ENCODE data around the gene TTC1. TPM values are rescaled to one million over a fixed set of nuclear protein-coding genes. Genes with fewer than 3 reads are reported as not detected.
"Not testable (repeated sequence)": the region's sequence is repeated elsewhere in the genome, so short reads cannot be mapped to it uniquely, and the experiment has no call there.

The TTC1 gene
- total RNA-seq, 1 donor from 2014 or later: 114 TPM

GRCh38 chr5:160069120-160069519, 60.2 kb downstream of the TTC1 start:
- ATAC-seq; DNase-seq (ENCODE audit: missing footprints); intact Hi-C loops (cut with DNase I): not testable (repeated sequence)

DNA sequence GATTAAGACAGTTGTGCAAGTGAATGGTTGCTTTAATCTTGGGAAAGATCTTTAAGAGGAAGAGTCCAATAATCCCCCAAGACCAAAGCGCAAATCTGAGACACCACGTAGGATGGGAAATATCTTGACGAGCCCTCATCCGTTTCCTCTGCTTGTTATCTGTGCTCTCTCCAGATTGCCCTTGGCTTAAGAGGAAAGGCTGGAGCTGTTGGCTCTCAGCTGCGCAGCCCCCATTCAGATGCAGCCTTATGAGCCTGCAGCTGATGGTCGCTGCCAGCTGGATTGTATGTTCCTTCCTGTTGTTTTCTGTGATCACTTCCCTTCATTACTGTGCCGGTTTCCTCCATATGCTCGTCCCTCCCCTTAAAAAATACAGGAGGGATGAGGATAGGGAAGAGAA, 62.6 kb downstream of the TTC1 start:
- no peak for DNase-seq (ENCODE audit: missing footprints)
- peak; percentile 71 for ATAC-seq
- intact Hi-C loops (cut with DNase I): no loop called here

- intact Hi-C loops (cut with DNase I): no loop called here
- DNase-seq (ENCODE audit: missing footprints): no peak
- no peak for ATAC-seq
Measured at GRCh38 chr5:160071916-160072315, 63.0 kb downstream of the TTC1 start.

DNA sequence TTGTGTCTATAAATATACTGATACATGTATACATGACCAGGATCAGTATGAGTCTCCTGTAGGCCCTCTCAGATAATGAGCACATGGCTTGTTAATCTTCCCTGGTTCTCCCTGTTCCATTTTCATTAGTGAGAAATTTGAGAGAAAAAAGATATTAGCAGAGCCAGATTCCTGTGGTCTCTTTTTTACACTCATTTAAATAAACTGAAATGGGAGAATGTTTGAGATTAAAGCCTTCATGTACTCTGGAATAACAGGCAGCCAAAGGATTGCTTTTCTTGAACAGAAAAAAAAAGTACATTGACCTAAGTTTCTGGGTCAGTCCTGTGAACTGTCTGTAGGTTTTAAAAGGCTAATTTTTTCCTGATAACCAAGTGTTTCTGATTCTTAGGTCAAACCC, 66.1 kb downstream of the TTC1 start:
- DNase-seq (ENCODE audit: missing footprints) (no peak), ATAC-seq (no peak)
- intact Hi-C loops (cut with DNase I): no loop called here

GRCh38 chr5:160076997-160077396, 68.1 kb downstream of the TTC1 start:
- intact Hi-C loops (cut with DNase I): no loop called here
- DNase-seq (ENCODE audit: missing footprints) (no peak), ATAC-seq (no peak)

DNA sequence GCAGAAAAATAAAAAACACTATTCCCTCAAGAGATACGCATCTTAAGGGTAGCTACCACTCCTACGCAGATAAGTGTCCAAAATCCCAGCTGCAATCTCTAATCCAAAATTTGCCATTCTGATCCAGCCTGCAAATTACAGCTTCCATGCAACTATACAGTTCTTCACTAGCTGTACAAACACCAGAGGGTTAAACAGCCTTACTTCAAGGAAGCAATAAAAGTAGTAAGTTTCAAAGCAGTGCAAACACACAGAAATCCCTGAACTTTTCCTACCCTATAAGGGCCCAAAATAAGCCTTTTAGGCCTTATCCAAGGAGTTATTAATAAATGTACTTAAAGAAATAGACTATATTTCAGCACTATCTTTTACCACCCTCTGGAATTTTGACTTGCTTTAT, 70.8 kb downstream of the TTC1 start:
- no peak for ATAC-seq
- no peak for DNase-seq (ENCODE audit: missing footprints)
- intact Hi-C loops (cut with DNase I): no loop called here

DNA sequence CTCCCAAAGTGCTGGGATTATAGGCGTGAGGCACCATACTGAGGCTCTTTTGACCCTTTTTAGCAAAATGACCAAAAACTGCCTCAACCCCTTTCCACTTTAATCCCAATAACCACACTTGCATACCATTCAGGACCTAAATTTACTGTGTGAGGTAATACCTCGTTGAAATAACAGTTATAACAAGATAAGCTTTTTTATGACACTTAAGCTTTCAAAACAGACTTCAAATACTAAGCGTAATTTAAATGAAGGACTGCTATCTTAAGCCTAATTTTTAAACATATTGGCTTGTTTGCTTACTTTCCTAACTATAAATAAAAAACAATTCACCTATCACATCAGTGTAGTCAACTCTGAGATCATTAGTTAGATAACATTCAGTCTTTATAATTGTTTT, 72.6 kb downstream of the TTC1 start:
- DNase-seq (ENCODE audit: missing footprints) (no peak), ATAC-seq (no peak)
- intact Hi-C loops (cut with DNase I): no loop called here

DNA sequence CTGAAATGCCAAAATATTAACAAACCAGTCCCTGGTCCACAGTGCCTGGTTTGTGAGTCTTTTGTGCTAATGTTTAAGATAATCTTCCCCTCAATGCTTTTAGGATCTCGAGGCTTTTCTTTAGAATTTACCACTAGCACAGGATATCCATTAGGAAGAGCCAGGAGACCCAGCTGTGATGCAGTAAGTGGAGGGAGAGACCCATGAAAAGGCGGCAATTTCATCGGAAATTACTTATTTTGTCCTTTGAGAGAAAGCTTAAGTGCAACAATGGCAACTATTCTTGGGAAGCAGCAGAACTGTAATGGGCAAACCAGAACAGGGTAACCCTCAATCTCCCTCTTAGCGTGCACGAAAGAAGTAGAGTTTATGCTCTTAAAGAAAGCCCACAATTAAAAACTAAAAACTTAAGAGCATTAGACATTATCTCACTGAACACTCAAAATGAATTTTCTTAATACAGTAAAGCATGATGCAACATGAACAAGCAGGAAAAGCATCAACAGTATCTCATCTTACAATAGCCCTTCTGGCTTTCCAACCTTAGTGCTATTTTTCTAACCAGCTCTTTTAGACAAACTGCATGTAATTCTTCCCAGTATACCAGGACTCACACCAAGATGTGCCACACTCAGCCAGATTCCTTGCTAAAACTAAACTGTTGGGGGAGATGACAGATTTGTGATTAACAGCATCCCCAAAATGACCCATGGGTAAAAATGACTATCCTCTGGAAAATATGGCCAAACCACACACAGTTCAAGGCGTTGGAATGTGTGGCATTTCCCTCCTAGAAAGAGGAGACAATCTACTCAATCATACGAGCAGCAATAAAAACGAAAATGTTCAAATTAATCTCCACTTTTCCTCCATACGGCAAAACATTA, 73.9 kb downstream of the TTC1 start:
- ATAC-seq (no peak), DNase-seq (ENCODE audit: missing footprints) (no peak)
- intact Hi-C loops (cut with DNase I): no loop called here

GRCh38 chr5:160083501-160083900, 74.6 kb downstream of the TTC1 start:
- intact Hi-C loops (cut with DNase I): no loop called here
- DNase-seq (ENCODE audit: missing footprints) (no peak), ATAC-seq (no peak)

- no peak for ATAC-seq
- intact Hi-C loops (cut with DNase I): no loop called here
- no peak for DNase-seq (ENCODE audit: missing footprints)
Measured at GRCh38 chr5:160084144-160084543, 75.2 kb downstream of the TTC1 start.

DNA sequence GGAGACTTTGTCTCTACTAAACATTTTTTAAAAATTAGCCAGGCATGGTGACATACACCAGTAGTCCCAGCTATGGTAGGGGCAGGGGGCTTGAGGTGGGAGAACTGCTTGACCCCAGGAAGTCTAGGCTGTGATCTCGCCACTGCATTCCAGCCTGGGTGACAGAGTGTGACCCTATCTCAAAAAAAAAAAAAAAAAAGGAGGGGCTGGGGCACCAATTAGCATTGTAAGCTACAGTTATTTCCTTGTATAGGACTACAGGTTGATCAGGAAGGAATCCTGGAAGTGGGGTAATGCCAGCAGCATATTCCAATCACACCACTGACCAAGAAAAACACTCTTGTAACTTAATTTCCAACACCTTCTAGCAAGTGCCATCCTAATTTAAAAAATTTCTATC, 78.3 kb downstream of the TTC1 start:
- DNase-seq (ENCODE audit: missing footprints) (no peak), ATAC-seq (no peak)
- intact Hi-C loops (cut with DNase I): no loop called here

- intact Hi-C loops (cut with DNase I): no loop called here
- no peak for ATAC-seq
Measured at GRCh38 chr5:160088805-160089204, 79.9 kb downstream of the TTC1 start.

DNA sequence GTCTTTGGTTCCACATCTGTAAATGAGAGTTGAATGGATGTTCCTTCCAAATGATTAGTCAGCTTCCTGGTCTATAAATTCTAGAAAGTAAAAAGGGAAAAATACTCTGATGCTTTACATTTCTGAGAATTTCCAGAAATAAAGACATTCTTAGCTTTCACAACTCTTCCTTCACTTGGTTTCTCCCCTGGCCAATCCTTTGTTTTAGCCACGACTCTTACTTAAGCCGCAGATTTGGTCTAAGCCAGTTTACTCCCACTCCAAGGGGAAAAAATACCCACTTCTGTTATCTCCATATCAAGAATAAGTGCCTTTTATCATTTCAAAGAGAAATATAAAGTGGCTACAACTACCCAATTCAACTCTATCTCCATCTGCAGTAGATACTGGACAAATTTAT, 80.6 kb downstream of the TTC1 start:
- intact Hi-C loops (cut with DNase I): no loop called here
- no peak for ATAC-seq

More at GRCh38 chr5:160088805-160089204, 79.9 kb downstream of the TTC1 start:
- no peak for DNase-seq (ENCODE audit: missing footprints)

GRCh38 chr5:160090059-160090458, 81.1 kb downstream of the TTC1 start:
- ATAC-seq: no peak
- intact Hi-C loops (cut with DNase I): no loop called here
- DNase-seq (ENCODE audit: missing footprints): no peak

More for the DNA sequence above, 80.6 kb downstream of the TTC1 start:
- DNase-seq (ENCODE audit: missing footprints): no peak

DNA sequence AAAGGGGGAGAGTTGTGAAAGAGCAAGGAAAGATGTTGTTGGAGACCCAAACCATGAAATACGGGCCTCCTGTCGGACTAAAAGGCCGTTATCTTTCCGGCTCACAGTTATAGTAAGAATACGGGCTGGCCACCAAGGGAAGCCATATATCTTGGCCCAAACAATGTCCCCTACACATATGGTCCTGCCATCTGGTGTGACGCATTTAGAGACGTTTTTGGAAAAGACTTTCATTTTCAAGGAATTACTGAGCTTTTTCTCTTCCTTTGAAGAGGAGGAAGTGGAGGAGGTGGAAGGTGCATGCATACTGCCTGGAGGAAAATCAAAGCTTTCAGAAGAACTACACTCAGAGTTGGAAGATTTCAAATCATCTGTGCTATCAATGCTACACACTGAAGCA, 83.6 kb downstream of the TTC1 start:
- DNase-seq (ENCODE audit: missing footprints): no peak
- no peak for ATAC-seq
- intact Hi-C loops (cut with DNase I): no loop called here

- DNase-seq (ENCODE audit: missing footprints) (no peak), ATAC-seq (no peak)
- intact Hi-C loops (cut with DNase I): no loop called here
Measured at GRCh38 chr5:160092960-160093707, 84.2 kb downstream of the TTC1 start.

DNA sequence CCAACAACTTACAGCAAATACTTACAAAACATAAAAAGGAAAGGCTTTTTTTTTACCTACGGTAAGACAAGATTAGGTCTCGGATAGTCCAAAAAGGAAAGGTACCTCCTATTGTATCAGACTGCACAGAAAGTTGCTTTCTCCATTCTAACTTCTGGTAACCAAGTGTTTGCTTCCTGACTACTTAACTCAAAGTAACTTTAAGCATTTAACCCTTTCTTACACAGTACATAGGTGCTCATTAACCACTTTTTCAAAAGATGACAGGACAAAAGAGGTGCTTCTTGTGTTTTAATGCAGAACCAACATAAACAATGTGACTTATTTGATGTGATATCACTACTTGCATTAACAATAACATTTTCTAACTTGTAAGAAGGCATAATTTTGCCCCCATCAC, 87.2 kb downstream of the TTC1 start:
- intact Hi-C loops (cut with DNase I): no loop called here
- DNase-seq (ENCODE audit: missing footprints) (no peak), ATAC-seq (no peak)

DNA sequence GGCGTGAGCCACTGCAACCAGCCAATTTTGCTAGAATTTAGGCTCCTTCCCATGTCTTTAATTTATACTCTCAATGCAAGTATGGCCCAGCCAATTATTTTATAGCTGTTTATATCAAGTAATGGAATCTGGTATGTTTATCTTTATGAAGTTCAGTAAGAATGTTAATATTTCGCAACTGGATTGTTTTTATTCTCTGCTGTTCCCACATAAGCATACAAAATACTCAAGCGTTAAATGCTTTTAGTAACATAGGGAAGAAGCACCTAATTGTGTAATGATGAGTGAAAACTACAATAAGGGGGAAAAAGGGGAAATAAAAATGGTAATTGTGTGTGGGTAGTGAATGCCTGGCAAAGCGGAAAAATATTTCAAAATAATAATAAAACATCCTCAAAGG, 89.1 kb downstream of the TTC1 start:
- intact Hi-C loops (cut with DNase I): no loop called here
- no peak for DNase-seq (ENCODE audit: missing footprints)
- no peak for ATAC-seq

GRCh38 chr5:160105686-160106360, 96.9 kb downstream of the TTC1 start:
- intact Hi-C loops (cut with DNase I): no loop called here
- ATAC-seq (no peak), DNase-seq (ENCODE audit: missing footprints) (no peak)

GRCh38 chr5:160108124-160108523, 99.2 kb downstream of the TTC1 start:
- no peak for ATAC-seq
- intact Hi-C loops (cut with DNase I): no loop called here

More at GRCh38 chr5:160108124-160108523, 99.2 kb downstream of the TTC1 start:
- DNase-seq (ENCODE audit: missing footprints): no peak

All from Right ventricle myocardium inferior (tissue), 1 donor.